Keratinocyte (primary cell): Measurements from ENCODE around the gene NPPA. TPM values are rescaled to one million over a fixed set of nuclear protein-coding genes. Genes with fewer than 3 reads are reported as not detected.

Experiments
- DNase-seq: peaks from one replicate; pipeline ENCODE4 v3.0.0-alpha.2; 2011; ENCODE audit warnings: low read depth, missing footprints, low spot score
- FAIRE-seq: peaks from 2 replicates; lab custom pipeline; 2011; peaks lifted over from hg19 to GRCh38; lab: Jason Lieb, UNC
- H2AFZ ChIP-seq: 2 replicates; pipeline ENCODE4 v1.6.0; 2012; ENCODE audit warnings: low read length, control low read depth, inconsistent platforms; ENCODE audit not compliant: control insufficient read depth
- H3K27ac ChIP-seq: 2 replicates; pipeline ENCODE4 v1.5.1; 2011; ENCODE audit warnings: low read length; ENCODE audit not compliant: control insufficient read depth, insufficient read depth
- H3K27me3 ChIP-seq: 3 replicates; pipeline ENCODE4 v1.6.0; 2011; ENCODE audit warnings: low read length; ENCODE audit not compliant: control insufficient read depth, insufficient read depth; ENCODE audit errors: extremely low read depth
- H3K36me3 ChIP-seq, 2 experiments: 2 replicates in 1 of 2; 3 replicates in 1 of 2; pipeline ENCODE4 v1.5.1; 2011; ENCODE audit warnings: low read length in 2 of 2, mild to moderate bottlenecking in 1 of 2; ENCODE audit not compliant: control insufficient read depth in 2 of 2, insufficient read depth in 2 of 2; ENCODE audit errors: extremely low read depth in 1 of 2
- H3K4me1 ChIP-seq: 3 replicates; pipeline ENCODE4 v1.5.1; 2011; ENCODE audit warnings: low read length; ENCODE audit not compliant: control insufficient read depth, insufficient read depth; ENCODE audit errors: extremely low read depth
- H3K4me2 ChIP-seq: 3 replicates; pipeline ENCODE4 v1.6.0; 2011; ENCODE audit warnings: low read depth, low read length; ENCODE audit not compliant: control insufficient read depth, insufficient read depth; ENCODE audit errors: extremely low read depth
- H3K4me3 ChIP-seq, 3 experiments: fragments of 200-600 bp in 1 of 3; sonication (generic) in 1 of 3; 2 replicates in 2 of 3; 3 replicates in 1 of 3; pipeline ENCODE4 v1.5.1; 2011 to 2016; ENCODE audit warnings: low read length in 3 of 3, mild to moderate bottlenecking in 3 of 3, control low read depth in 2 of 3, inconsistent platforms in 1 of 3, low read depth in 1 of 3, mixed read lengths in 1 of 3, mixed run types in 1 of 3, moderate library complexity in 1 of 3; ENCODE audit not compliant: control insufficient read depth in 2 of 3, insufficient read depth in 2 of 3; ENCODE audit errors: extremely low read depth in 1 of 3
- H3K79me2 ChIP-seq: 2 replicates; pipeline ENCODE4 v1.6.0; 2012; ENCODE audit warnings: low read length; ENCODE audit not compliant: control insufficient read depth, insufficient read depth
- H3K9ac ChIP-seq: 3 replicates; pipeline ENCODE4 v1.6.0; 2011; ENCODE audit warnings: low read length; ENCODE audit not compliant: control insufficient read depth, insufficient read depth; ENCODE audit errors: extremely low read depth
- H3K9me1 ChIP-seq: 3 replicates; pipeline ENCODE4 v1.6.0; 2011; ENCODE audit warnings: low read length; ENCODE audit not compliant: control insufficient read depth, insufficient read depth; ENCODE audit errors: extremely low read depth
- H3K9me3 ChIP-seq: 2 replicates; pipeline ENCODE4 v1.5.1; 2012; ENCODE audit warnings: low read depth, low read length; ENCODE audit not compliant: control insufficient read depth
- H4K20me1 ChIP-seq: 3 replicates; pipeline ENCODE4 v1.6.0; 2011; ENCODE audit warnings: low read length; ENCODE audit not compliant: control insufficient read depth, insufficient read depth; ENCODE audit errors: extremely low read depth
- CTCF ChIP-seq, 3 experiments: IDR thresholded peaks in 1 of 3; conservative IDR thresholded peaks in 1 of 3; optimal IDR thresholded peaks in 1 of 3; 2 replicates in 2 of 3; 3 replicates in 1 of 3; pipeline versions ENCODE3 to v1.5.1; 2011; ENCODE audit warnings: low read length in 3 of 3, mild to moderate bottlenecking in 3 of 3, moderate library complexity in 2 of 3, control low read depth in 1 of 3, inconsistent platforms in 1 of 3; ENCODE audit not compliant: insufficient read depth in 2 of 3; ENCODE audit errors: extremely low read depth in 1 of 3
- EZH2 ChIP-seq: IDR thresholded peaks from one replicate; pipeline ENCODE4 v1.6.1; 2012; ENCODE audit warnings: inconsistent platforms, mild to moderate bottlenecking, low read length, moderate library complexity
- dilution Hi-C: fragments of 300-500 bp; cut with MboI; formaldehyde crosslinking; loops from one replicate; pipeline ENCODE4 v1.7.0; 2020; ENCODE audit warnings: low sequenced_read_pairs; ENCODE audit not compliant: extremely low pct_ligation_motif_present
- polyA plus RNA-seq, 5 experiments: library from polyadenylated mRNA; depleted of rRNA in 3 of 5; stranded (reverse) in 3 of 5; stranded (forward) in 1 of 5; unstranded in 1 of 5; fragments of >200 nt; gene quantifications; 1 replicate in 1 of 5; 2 replicates in 3 of 5; 3 replicates in 1 of 5; pipeline versions ENCODE4 v1.2.1 to v1.2.3, GENCODE V29; 2011 to 2012; ENCODE audit warnings: missing spikeins in 2 of 5, low read depth in 1 of 5, low replicate concordance in 1 of 5

Gene NPPA
- polyA plus RNA-seq, 1 donor (not counting 4 experiments of a cell fraction or from before 2014, with no cell fraction given): not detected

GRCh38 chr1:11828511-11828910 lies 19.1 kb downstream of the NPPA start:
- Histone ChIP-seq H3K9me3 (no peaks in the 10 kb centered on the region), H3K4me1 (no peaks in the 10 kb centered on the region), H2AFZ (no peak overlapping the region), H4K20me1 (no peaks in the 10 kb centered on the region), H3K27ac (no peak overlapping the region), H3K79me2 (no peaks in the 10 kb centered on the region), H3K9me1 (no peaks in the 10 kb centered on the region), H3K27me3 (no peaks in the 10 kb centered on the region), H3K9ac (no peak overlapping the region), H3K36me3 (peaks cover 56 to 58% of the 10 kb centered on the region in 2 experiments), H3K4me2 (no peak overlapping the region), H3K4me3 (no peak overlapping the region)
- DNase-seq: no peak
- TF ChIP-seq EZH2 (no peak), CTCF (optimal IDR thresholded peaks at IDR 0.05 in 1 of 3, IDR thresholded peaks at IDR 0.05 in 1 of 3, conservative IDR thresholded peaks at IDR 0.05 in 1 of 3; ENCODE audit: extremely low read depth in 1 of 3, insufficient read depth in 2 of 3, low read length in 3 of 3) (no peak)
- FAIRE-seq: no peak
- dilution Hi-C loops: no loop called here

GRCh38 chr1:11826946-11827345 lies 20.6 kb downstream of the NPPA start:
- Histone ChIP-seq H3K27me3 (no peaks in the 10 kb centered on the region), H3K4me1 (no peaks in the 10 kb centered on the region), H4K20me1 (no peaks in the 10 kb centered on the region), H3K9ac (no peak overlapping the region), H3K9me1 (no peaks in the 10 kb centered on the region), H3K4me3 (no peak overlapping the region), H3K27ac (no peak overlapping the region), H2AFZ (no peak overlapping the region), H3K36me3 (peaks cover 47 to 57% of the 10 kb centered on the region in 2 experiments), H3K4me2 (no peak overlapping the region), H3K9me3 (no peaks in the 10 kb centered on the region), H3K79me2 (no peaks in the 10 kb centered on the region)
- FAIRE-seq (no peak), DNase-seq (no peak)
- TF ChIP-seq EZH2: no peak
- TF ChIP-seq CTCF (optimal IDR thresholded peaks at IDR 0.05 in 1 of 3, IDR thresholded peaks at IDR 0.05 in 1 of 3, conservative IDR thresholded peaks at IDR 0.05 in 1 of 3; ENCODE audit: extremely low read depth in 1 of 3, insufficient read depth in 2 of 3, low read length in 3 of 3): no peak
- dilution Hi-C loops: no loop called here
